Measurements from ENCODE around the gene STXBP5. TPM values are rescaled to one million over a fixed set of nuclear protein-coding genes. Genes with fewer than 3 reads are reported as not detected.

Gene STXBP5
- 10 to 100 TPM; 16.2 to 16.9 TPM for total RNA-seq

DNA sequence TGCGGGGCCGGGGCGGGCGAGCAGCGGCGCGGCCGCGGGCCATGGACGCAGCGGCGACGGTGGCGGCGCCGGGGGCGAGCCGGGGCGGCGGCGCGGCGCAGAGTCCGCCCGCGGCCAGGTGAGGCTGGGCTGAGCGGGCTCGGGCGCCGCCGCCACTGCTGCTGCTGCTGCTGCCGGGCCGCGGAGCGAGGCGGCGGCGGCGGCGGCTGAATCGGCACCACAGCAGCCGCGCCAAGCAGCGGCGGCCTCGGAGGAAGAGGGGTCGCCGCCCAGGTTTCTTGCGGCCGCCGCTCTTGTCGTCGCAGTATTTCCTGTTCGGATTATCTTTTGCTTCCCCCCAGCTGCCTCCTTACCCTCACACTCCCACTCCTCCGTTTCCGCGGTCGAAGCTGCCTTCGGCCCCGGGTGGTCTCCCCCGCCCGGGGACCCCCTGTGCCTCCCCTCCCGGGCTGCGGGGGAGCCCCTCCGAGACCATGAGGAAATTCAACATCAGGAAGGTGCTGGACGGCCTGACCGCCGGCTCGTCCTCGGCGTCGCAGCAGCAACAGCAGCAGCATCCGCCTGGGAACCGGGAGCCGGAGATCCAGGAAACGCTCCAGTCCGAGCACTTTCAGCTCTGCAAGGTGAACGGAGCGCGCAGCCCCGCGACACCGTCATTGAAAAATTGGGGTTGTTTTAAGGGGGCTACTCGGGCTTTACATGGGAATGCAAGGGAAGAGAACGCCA, at the start of gene STXBP5:
Gene STXBP5, plus strand, starts transcription at position 358 of the 726 bp plus-strand sequence. Its CDS starts 116 bp downstream, at position 474.

